Astrocyte (in vitro differentiated cells and primary cell): ENCODE data around the gene PPFIA3. TPM values are rescaled to one million over a fixed set of nuclear protein-coding genes. Genes with fewer than 3 reads are reported as not detected.
A peak's percentile ranks its signal among the peaks of the same experiment; 100 is the strongest.

Source experiments
- DNase-seq: peaks from one replicate; pipeline ENCODE4 v3.0.0-alpha.2; 2010; ENCODE audit warnings: low read depth
- FAIRE-seq: peaks from 2 replicates; lab custom pipeline; 2011; peaks lifted over from hg19 to GRCh38; lab: Jason Lieb, UNC
- H2AFZ ChIP-seq: 2 replicates; pipeline ENCODE4 v1.6.0; 2012; ENCODE audit warnings: low read depth, low read length, inconsistent platforms
- H3K27ac ChIP-seq: 2 replicates; pipeline ENCODE4 v1.5.1; 2011; ENCODE audit warnings: low read depth, low read length, inconsistent platforms
- H3K27me3 ChIP-seq: 2 replicates; pipeline ENCODE4 v1.6.0; 2011; ENCODE audit warnings: low read length, inconsistent platforms; ENCODE audit not compliant: insufficient read depth
- H3K36me3 ChIP-seq: 2 replicates; pipeline ENCODE4 v1.5.1; 2011; ENCODE audit warnings: low read length, inconsistent platforms; ENCODE audit not compliant: insufficient read depth
- H3K4me1 ChIP-seq: 2 replicates; pipeline ENCODE4 v1.5.1; 2011; ENCODE audit warnings: low read length, inconsistent platforms; ENCODE audit not compliant: insufficient read depth
- H3K4me2 ChIP-seq: 2 replicates; pipeline ENCODE4 v1.6.0; 2012; ENCODE audit warnings: low read length, inconsistent platforms
- H3K4me3 ChIP-seq: 2 replicates; pipeline ENCODE4 v1.5.1; 2011; ENCODE audit warnings: low read depth, mild to moderate bottlenecking, low read length, inconsistent platforms; ENCODE audit not compliant: insufficient read depth
- H3K79me2 ChIP-seq: 2 replicates; pipeline ENCODE4 v1.6.0; 2012; ENCODE audit warnings: mild to moderate bottlenecking, low read length, inconsistent platforms; ENCODE audit not compliant: insufficient read depth
- H3K9ac ChIP-seq: 2 replicates; pipeline ENCODE4 v1.6.0; 2012; ENCODE audit warnings: mild to moderate bottlenecking, low read length, inconsistent platforms
- H3K9me3 ChIP-seq: 2 replicates; pipeline ENCODE4 v1.5.1; 2012; ENCODE audit warnings: low read depth, mild to moderate bottlenecking, low read length, inconsistent platforms; ENCODE audit not compliant: insufficient read depth
- H4K20me1 ChIP-seq: 2 replicates; pipeline ENCODE4 v1.6.0; 2012; ENCODE audit warnings: low read length, inconsistent platforms; ENCODE audit not compliant: insufficient read depth
- H3K27ac Mint-ChIP-seq: one replicate; pipeline ENCODE4 v1.8.0; 2021; ENCODE audit warnings: mild to moderate bottlenecking, mixed read lengths; ENCODE audit not compliant: unreplicated experiment
- H3K27me3 Mint-ChIP-seq: one replicate; pipeline ENCODE4 v1.8.0; 2021; ENCODE audit warnings: low read depth, mixed read lengths; ENCODE audit not compliant: unreplicated experiment
- H3K36me3 Mint-ChIP-seq: one replicate; pipeline ENCODE4 v1.8.0; 2021; ENCODE audit warnings: low read depth, mixed read lengths; ENCODE audit not compliant: unreplicated experiment
- H3K4me1 Mint-ChIP-seq: one replicate; pipeline ENCODE4 v1.8.0; 2021; ENCODE audit warnings: low read depth, mixed read lengths; ENCODE audit not compliant: unreplicated experiment
- H3K4me3 Mint-ChIP-seq: one replicate; pipeline ENCODE4 v1.8.0; 2021; ENCODE audit warnings: mild to moderate bottlenecking, moderate library complexity, mixed read lengths; ENCODE audit not compliant: unreplicated experiment
- H3K9me3 Mint-ChIP-seq: one replicate; pipeline ENCODE4 v1.8.0; 2021; ENCODE audit warnings: mild to moderate bottlenecking, mixed read lengths; ENCODE audit not compliant: unreplicated experiment
- EZH2 ChIP-seq: IDR thresholded peaks from 2 replicates; pipeline ENCODE4 v1.6.1; 2012; ENCODE audit warnings: mild to moderate bottlenecking, low read length, inconsistent platforms; ENCODE audit not compliant: insufficient read depth
- total RNA-seq: library from RNA; stranded (reverse); gene quantifications from 2 replicates; pipeline ENCODE4 v1.2.1, GENCODE V29; 2021
- TF ChIP-seq, protein P1 (sequence below): IDR thresholded peaks from 2 replicates; pipeline ENCODE4 v1.5.1; 2011; ENCODE audit warnings: low read depth, mild to moderate bottlenecking, inconsistent platforms, low read length, moderate library complexity; ENCODE audit not compliant: insufficient read depth

Gene PPFIA3
- total RNA-seq, 1 donor from 2014 or later = 9.2 TPM

DNA sequence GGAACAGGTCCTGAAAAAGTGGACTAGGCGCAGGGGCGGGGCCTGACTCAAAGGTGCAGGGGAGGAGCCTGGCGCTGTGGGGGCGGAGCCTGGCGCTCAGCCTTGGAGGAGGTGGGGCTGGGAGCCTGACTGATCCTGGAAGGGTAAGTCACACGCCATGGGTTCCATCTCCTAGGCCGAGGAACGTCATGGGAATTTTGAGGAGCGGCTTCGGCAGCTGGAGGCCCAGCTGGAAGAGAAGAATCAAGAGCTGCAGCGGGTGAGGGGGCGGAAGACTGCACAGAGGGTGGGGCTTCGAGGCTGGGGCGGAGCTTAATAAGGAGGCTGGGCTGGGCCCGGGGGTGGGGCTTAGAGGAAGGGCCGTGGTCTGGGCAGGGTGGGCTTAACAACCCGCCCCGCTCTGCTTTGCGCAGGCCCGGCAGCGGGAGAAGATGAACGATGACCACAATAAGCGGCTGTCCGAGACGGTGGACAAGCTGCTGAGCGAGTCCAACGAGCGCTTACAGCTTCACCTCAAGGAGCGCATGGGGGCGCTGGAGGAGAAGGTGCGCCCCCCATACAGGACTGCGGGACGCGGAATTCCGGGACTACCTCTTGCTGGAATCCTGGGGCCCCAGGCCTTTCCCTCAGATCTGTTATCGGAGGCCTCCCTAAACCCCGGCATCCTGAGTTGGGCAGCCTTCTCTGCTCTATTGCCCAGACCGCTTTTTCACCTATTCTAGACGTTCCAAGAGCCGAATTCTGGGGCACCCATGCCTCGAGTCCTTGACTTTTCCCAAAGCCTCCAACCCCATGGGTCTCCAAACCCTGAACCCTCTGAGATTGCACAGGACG lies 14.5 kb downstream of the PPFIA3 start:
- Histone ChIP-seq H3K36me3 (no peaks in the 10 kb centered on the region), H3K9me3 (no peaks in the 10 kb centered on the region), H3K27me3 (no peaks in the 10 kb centered on the region), H3K4me2 (peak overlapping the region; percentile 59), H3K9ac (no peak overlapping the region), H3K4me1 (no peaks in the 10 kb centered on the region), H2AFZ (peak overlapping the region; percentile 41), H3K79me2 (no peaks in the 10 kb centered on the region), H3K27ac (no peak overlapping the region), H3K4me3 (no peak overlapping the region), H4K20me1 (no peaks in the 10 kb centered on the region)
- FAIRE-seq = no peak
- no peak for TF ChIP-seq EZH2
- TF ChIP-seq, protein P1, sequence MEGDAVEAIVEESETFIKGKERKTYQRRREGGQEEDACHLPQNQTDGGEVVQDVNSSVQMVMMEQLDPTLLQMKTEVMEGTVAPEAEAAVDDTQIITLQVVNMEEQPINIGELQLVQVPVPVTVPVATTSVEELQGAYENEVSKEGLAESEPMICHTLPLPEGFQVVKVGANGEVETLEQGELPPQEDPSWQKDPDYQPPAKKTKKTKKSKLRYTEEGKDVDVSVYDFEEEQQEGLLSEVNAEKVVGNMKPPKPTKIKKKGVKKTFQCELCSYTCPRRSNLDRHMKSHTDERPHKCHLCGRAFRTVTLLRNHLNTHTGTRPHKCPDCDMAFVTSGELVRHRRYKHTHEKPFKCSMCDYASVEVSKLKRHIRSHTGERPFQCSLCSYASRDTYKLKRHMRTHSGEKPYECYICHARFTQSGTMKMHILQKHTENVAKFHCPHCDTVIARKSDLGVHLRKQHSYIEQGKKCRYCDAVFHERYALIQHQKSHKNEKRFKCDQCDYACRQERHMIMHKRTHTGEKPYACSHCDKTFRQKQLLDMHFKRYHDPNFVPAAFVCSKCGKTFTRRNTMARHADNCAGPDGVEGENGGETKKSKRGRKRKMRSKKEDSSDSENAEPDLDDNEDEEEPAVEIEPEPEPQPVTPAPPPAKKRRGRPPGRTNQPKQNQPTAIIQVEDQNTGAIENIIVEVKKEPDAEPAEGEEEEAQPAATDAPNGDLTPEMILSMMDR = no peak
- H3K27ac Mint-ChIP-seq = no peak overlapping the region
- peaks cover 38% of the 10 kb centered on the region for H3K36me3 Mint-ChIP-seq
- H3K4me3 Mint-ChIP-seq = no peak overlapping the region
- no peak for DNase-seq
- H3K27me3 Mint-ChIP-seq = peaks cover 3% of the 10 kb centered on the region
- peaks cover 4% of the 10 kb centered on the region for H3K9me3 Mint-ChIP-seq
- peaks cover 3% of the 10 kb centered on the region for H3K4me1 Mint-ChIP-seq

GRCh38 chr19:49135686-49136085 lies 16.3 kb downstream of the PPFIA3 start:
- no peak for FAIRE-seq

More at GRCh38 chr19:49135686-49136085, 16.3 kb downstream of the PPFIA3 start:
- TF ChIP-seq, protein P1 = no peak
- no peak for TF ChIP-seq EZH2
- Histone ChIP-seq H3K27me3 (no peaks in the 10 kb centered on the region), H3K9me3 (no peaks in the 10 kb centered on the region), H3K4me3 (no peak overlapping the region), H3K4me2 (no peak overlapping the region), H3K27ac (no peak overlapping the region), H3K4me1 (no peaks in the 10 kb centered on the region), H3K36me3 (no peaks in the 10 kb centered on the region), H3K79me2 (no peaks in the 10 kb centered on the region), H3K9ac (no peak overlapping the region), H2AFZ (no peak overlapping the region), H4K20me1 (no peaks in the 10 kb centered on the region)
- H3K27ac Mint-ChIP-seq = no peak overlapping the region
- H3K27me3 Mint-ChIP-seq = peaks cover 5% of the 10 kb centered on the region
- H3K36me3 Mint-ChIP-seq = peaks cover 27% of the 10 kb centered on the region
- peaks cover 2% of the 10 kb centered on the region for H3K9me3 Mint-ChIP-seq
- peaks cover 1% of the 10 kb centered on the region for H3K4me1 Mint-ChIP-seq
- no peak overlapping the region for H3K4me3 Mint-ChIP-seq
- no peak for DNase-seq
